Epithelial cell of esophagus (primary cell): Measurements from ENCODE around the gene TFEB.

Experiments
- DNase-seq: peaks from one replicate; pipeline ENCODE4 v3.0.0; 2010; ENCODE audit warnings: low read depth
- H3K4me3 ChIP-seq: 2 replicates; pipeline ENCODE4 v1.5.1; 2011; ENCODE audit warnings: mild to moderate bottlenecking, low read length, control low read depth
- CTCF ChIP-seq: IDR thresholded peaks from 2 replicates; pipeline ENCODE4 v1.5.1; 2011; ENCODE audit warnings: low read depth, mild to moderate bottlenecking, low read length, control low read depth, inconsistent platforms; ENCODE audit not compliant: insufficient read depth; ENCODE audit errors: missing control alignments

TFEB gene

GRCh38 chr6:41705311-41705995 lies 30.0 kb downstream of the TFEB start:
- no peak for DNase-seq
- no peak overlapping the region for H3K4me3 ChIP-seq
- no peak for TF ChIP-seq CTCF

GRCh38 chr6:41704656-41705310 lies 30.6 kb downstream of the TFEB start:
- no peak for TF ChIP-seq CTCF
- no peak for DNase-seq
- H3K4me3 ChIP-seq, result no peak overlapping the region

- no peak for DNase-seq
- no peak overlapping the region for H3K4me3 ChIP-seq
- no peak for TF ChIP-seq CTCF
Observed at GRCh38 chr6:41704028-41704427, 31.4 kb downstream of the TFEB start.

- no peak overlapping the region for H3K4me3 ChIP-seq
- no peak for TF ChIP-seq CTCF
- no peak for DNase-seq
Observed at GRCh38 chr6:41702771-41703494, 32.5 kb downstream of the TFEB start.

- no peak overlapping the region for H3K4me3 ChIP-seq
- TF ChIP-seq CTCF, result no peak
- DNase-seq, result no peak
Observed at GRCh38 chr6:41702089-41702745, 33.2 kb downstream of the TFEB start.

GRCh38 chr6:41700463-41701347 lies 34.7 kb downstream of the TFEB start:
- TF ChIP-seq CTCF, result no peak
- H3K4me3 ChIP-seq, result no peak overlapping the region
- DNase-seq, result no peak
